H1 (cell line): ENCODE measurements around the gene PCNX4. TPM values are rescaled to one million over a fixed set of nuclear protein-coding genes. Genes with fewer than 3 reads are reported as not detected.
"Not testable (repeated sequence)": the region's sequence is repeated elsewhere in the genome, so short reads cannot be mapped to it uniquely, and the experiment has no call there.

Experiments used
- CTCF ChIA-PET: fragments of 300-600 bp; sonication (Branson Sonifier 250); formaldehyde crosslinking; loops from one replicate; lab custom pipeline; 2021; ENCODE audit not compliant: partially characterized antibody; lab: Charles Lee
- POLR2A ChIA-PET: fragments of 300-600 bp; sonication (Branson Sonifier 250); formaldehyde crosslinking; loops from one replicate; lab custom pipeline; 2021; ENCODE audit warnings: inconsistent platforms; ENCODE audit not compliant: partially characterized antibody; lab: Charles Lee
- DNase-seq, 2 experiments: peaks; one replicate each; pipeline versions ENCODE4 v3.0.0 to v3.0.0-alpha.2; 2010 to 2022; ENCODE audit warnings: low spot score in 2 of 2, low read depth in 1 of 2, mixed read lengths in 1 of 2
- FAIRE-seq: peaks from 2 replicates; lab custom pipeline; 2011; peaks lifted over from hg19 to GRCh38; lab: Jason Lieb, UNC
- H2AFZ ChIP-seq: 2 replicates; pipeline ENCODE4 v1.8.1; 2012; ENCODE audit warnings: low read length, inconsistent platforms
- H2AK5ac ChIP-seq: 2 replicates; pipeline ENCODE4 v1.6.1; 2013; ENCODE audit warnings: low read depth, low read length
- H2BK120ac ChIP-seq: replicated peaks from 2 replicates; pipeline ENCODE3; 2013; ENCODE audit warnings: low read depth, low read length, inconsistent platforms
- H2BK12ac ChIP-seq: 2 replicates; pipeline ENCODE4 v1.6.1; 2013; ENCODE audit warnings: low read depth, low read length
- H2BK15ac ChIP-seq: 2 replicates; pipeline ENCODE4 v1.6.1; 2013; ENCODE audit warnings: low read length
- H2BK20ac ChIP-seq: 2 replicates; pipeline ENCODE4 v1.6.1; 2013; ENCODE audit warnings: low read length
- H2BK5ac ChIP-seq: 2 replicates; pipeline ENCODE4 v1.6.1; 2013; ENCODE audit warnings: low read depth, low read length
- H3K14ac ChIP-seq: 2 replicates; pipeline ENCODE4 v1.6.1; 2013; ENCODE audit warnings: inconsistent platforms; ENCODE audit not compliant: insufficient read length
- H3K18ac ChIP-seq: 2 replicates; pipeline ENCODE4 v1.6.1; 2013; ENCODE audit warnings: low read length; ENCODE audit errors: extremely low read depth
- H3K23ac ChIP-seq: 2 replicates; pipeline ENCODE4 v1.6.1; 2013; ENCODE audit warnings: inconsistent platforms; ENCODE audit not compliant: insufficient read length
- H3K23me2 ChIP-seq: 2 replicates; pipeline ENCODE4 v1.6.1; 2013; ENCODE audit warnings: low read depth, low read length
- H3K27ac ChIP-seq: 2 replicates; pipeline ENCODE4 v1.6.1; 2011; ENCODE audit warnings: low read depth, low read length, inconsistent platforms
- H3K27me3 ChIP-seq, 4 experiments: replicated peaks in 1 of 4; 1 replicate in 1 of 4; 2 replicates in 3 of 4; pipeline versions ENCODE4 v1.6.1 to v1.8.1; 2011 to 2013; ENCODE audit warnings: low read length in 3 of 4, mild to moderate bottlenecking in 3 of 4, inconsistent platforms in 2 of 4, mixed read lengths in 2 of 4, moderate library complexity in 1 of 4; ENCODE audit not compliant: control insufficient read depth in 3 of 4, insufficient read depth in 3 of 4; ENCODE audit errors: extremely low read depth in 1 of 4
- H3K36me3 ChIP-seq, 4 experiments: 2 replicates each; pipeline versions ENCODE4 v1.6.1 to v1.8.1; 2011 to 2013; ENCODE audit warnings: mild to moderate bottlenecking in 4 of 4, low read length in 3 of 4, moderate library complexity in 2 of 4, control low read depth in 1 of 4, inconsistent platforms in 1 of 4; ENCODE audit not compliant: insufficient read depth in 4 of 4, control insufficient read depth in 2 of 4
- H3K4ac ChIP-seq: replicated peaks from 2 replicates; pipeline ENCODE3; 2013; ENCODE audit warnings: low read length, low read depth, mixed read lengths, inconsistent platforms; ENCODE audit not compliant: insufficient read length
- H3K4me1 ChIP-seq, 4 experiments: replicated peaks in 1 of 4; 1 replicate in 1 of 4; 2 replicates in 3 of 4; pipeline versions ENCODE4 v1.6.1 to v1.8.1; 2011 to 2013; ENCODE audit warnings: low read length in 3 of 4, inconsistent platforms in 2 of 4, mixed read lengths in 1 of 4; ENCODE audit not compliant: insufficient read depth in 4 of 4, control insufficient read depth in 3 of 4
- H3K4me2 ChIP-seq, 2 experiments: 2 replicates each; pipeline versions ENCODE4 v1.6.1 to v1.8.1; 2011 to 2013; ENCODE audit warnings: low read depth in 2 of 2, low read length in 2 of 2, control low read depth in 1 of 2, inconsistent platforms in 1 of 2, mild to moderate bottlenecking in 1 of 2; ENCODE audit not compliant: insufficient read depth in 1 of 2
- H3K4me3 ChIP-seq, 4 experiments: fragments of 200-600, 300-600 bp in 1 of 4; sonication (generic), shearing (Covaris generic), sonication (Bioruptor Twin) in 1 of 4; 2 replicates each; pipeline versions ENCODE4 v1.5.1 to v1.8.1; 2011 to 2016; ENCODE audit warnings: low read length in 4 of 4, low read depth in 3 of 4, control low read depth in 2 of 4, inconsistent platforms in 2 of 4, mild to moderate bottlenecking in 2 of 4, mixed read lengths in 1 of 4, moderate library complexity in 1 of 4; ENCODE audit not compliant: insufficient read depth in 2 of 4; ENCODE audit errors: extremely low read depth in 1 of 4
- H3K56ac ChIP-seq: replicated peaks from 2 replicates; pipeline ENCODE3; 2013; ENCODE audit warnings: low read depth, mild to moderate bottlenecking, mixed read lengths, low read length, inconsistent platforms; ENCODE audit not compliant: insufficient read length
- H3K79me1 ChIP-seq: 2 replicates; pipeline ENCODE4 v1.6.1; 2013; ENCODE audit warnings: low read depth, low read length, control low read depth
- H3K79me2 ChIP-seq, 2 experiments: 2 replicates each; pipeline versions ENCODE4 v1.6.1 to v1.8.1; 2012 to 2013; ENCODE audit warnings: low read length in 2 of 2, mild to moderate bottlenecking in 2 of 2, inconsistent platforms in 1 of 2; ENCODE audit not compliant: insufficient read depth in 2 of 2, control insufficient read depth in 1 of 2
- H3K9ac ChIP-seq, 4 experiments: replicated peaks in 1 of 4; 1 replicate in 1 of 4; 2 replicates in 3 of 4; pipeline versions ENCODE4 v1.6.1 to v1.8.1; 2011 to 2013; ENCODE audit warnings: low read depth in 3 of 4, low read length in 3 of 4, control low read depth in 2 of 4, mild to moderate bottlenecking in 2 of 4, moderate library complexity in 2 of 4, inconsistent platforms in 1 of 4; ENCODE audit errors: extremely low read depth in 1 of 4
- H3K9me3 ChIP-seq, 2 experiments: 2 replicates each; pipeline versions ENCODE4 v1.6.1 to v1.8.1; 2012 to 2013; ENCODE audit warnings: mild to moderate bottlenecking in 2 of 2, moderate library complexity in 2 of 2, control low read depth in 1 of 2, inconsistent platforms in 1 of 2, low read depth in 1 of 2, low read length in 1 of 2, mixed read lengths in 1 of 2; ENCODE audit not compliant: insufficient read depth in 2 of 2
- H4K20me1 ChIP-seq, 2 experiments: replicated peaks in 1 of 2; 2 replicates each; pipeline versions ENCODE3 to v1.8.1; 2011 to 2013; ENCODE audit warnings: inconsistent platforms in 2 of 2, low read length in 2 of 2, mild to moderate bottlenecking in 1 of 2; ENCODE audit not compliant: insufficient read depth in 2 of 2, control insufficient read depth in 1 of 2
- H4K5ac ChIP-seq: 2 replicates; pipeline ENCODE4 v1.6.1; 2013; ENCODE audit warnings: low read length, low read depth, mixed read lengths, inconsistent platforms; ENCODE audit not compliant: insufficient read length
- H4K8ac ChIP-seq: 2 replicates; pipeline ENCODE4 v1.8.0; 2013; ENCODE audit warnings: mild to moderate bottlenecking, moderate library complexity, low read length, inconsistent platforms; ENCODE audit not compliant: insufficient read depth; ENCODE audit errors: extremely low read depth
- H4K91ac ChIP-seq: replicated peaks from 2 replicates; pipeline ENCODE3; 2013; ENCODE audit warnings: low read length, mixed read lengths, inconsistent platforms; ENCODE audit not compliant: insufficient read length
- EZH2 ChIP-seq: fragments of 200-600 bp; sonication (generic); IDR thresholded peaks from 2 replicates; pipeline ENCODE4 v1.7.1; 2012; ENCODE audit warnings: low read depth, mild to moderate bottlenecking, moderate library complexity, low read length, inconsistent platforms; ENCODE audit not compliant: severe bottlenecking
- HDAC6 ChIP-seq: IDR thresholded peaks from one replicate; pipeline ENCODE4 v1.7.1; 2012; ENCODE audit warnings: low read depth, mild to moderate bottlenecking, inconsistent platforms, low read length, moderate library complexity
- RXRA ChIP-seq: IDR thresholded peaks from 2 replicates; pipeline ENCODE4 v1.6.1; 2011; ENCODE audit warnings: low read depth, mild to moderate bottlenecking, low read length, moderate library complexity; ENCODE audit not compliant: insufficient read depth
- SP1 ChIP-seq: IDR thresholded peaks from 2 replicates; pipeline ENCODE4 v1.6.1; 2011; ENCODE audit warnings: low read depth, low read length
- WGBS, 2 experiments: shearing (Covaris generic) in 1 of 2; methylation state at CpG; one replicate each; pipeline versions ENCODE4 v1.1.6 to v1.1.7; 2013 to 2015; ENCODE audit warnings: low lambda C conversion rate in 2 of 2, mixed read lengths in 2 of 2, inconsistent platforms in 1 of 2, low coverage in 1 of 2, missing lambda C conversion rate in 1 of 2; ENCODE audit not compliant: insufficient replicate concordance in 2 of 2, insufficient coverage in 1 of 2, insufficient read length in 1 of 2; ENCODE audit errors: extremely low coverage in 1 of 2, missing lambda C conversion rate in 1 of 2; 5-methylcytosine and 5-hydroxymethylcytosine counted together
- polyA plus RNA-seq, 7 experiments: library from polyadenylated mRNA; depleted of rRNA in 3 of 7; stranded (reverse) in 5 of 7; unstranded in 2 of 7; fragments of >200 nt in 5 of 7; fragments of 200-250 nt in 2 of 7; gene quantifications; 1 replicate in 5 of 7; 2 replicates in 1 of 7; 4 replicates in 1 of 7; pipeline versions ENCODE4 v1.2.1 to v1.2.3, GENCODE V29; 2011 to 2013; ENCODE audit warnings: missing spikeins in 2 of 7, mixed read lengths in 2 of 7
- total RNA-seq: library from RNA; stranded (reverse); fragmentation: NEBNext Ultra II Directional; extraction: Animal tissue kit (Norgen Biotek cat#: 25700); gene quantifications from 2 replicates; pipeline ENCODE4 v1.2.1, GENCODE V29; 2021
- TF ChIP-seq, protein P1 (sequence below): IDR thresholded peaks from 2 replicates; pipeline ENCODE4 v1.6.1; 2011; ENCODE audit warnings: low read depth, mild to moderate bottlenecking, low read length; ENCODE audit not compliant: insufficient read depth

The PCNX4 gene
- total and polyA plus RNA-seq, 2 of the 8 experiments (the other 6 are each of a cell fraction or from before 2014, with no cell fraction given) = 28.4 to 35.5 TPM

DNA sequence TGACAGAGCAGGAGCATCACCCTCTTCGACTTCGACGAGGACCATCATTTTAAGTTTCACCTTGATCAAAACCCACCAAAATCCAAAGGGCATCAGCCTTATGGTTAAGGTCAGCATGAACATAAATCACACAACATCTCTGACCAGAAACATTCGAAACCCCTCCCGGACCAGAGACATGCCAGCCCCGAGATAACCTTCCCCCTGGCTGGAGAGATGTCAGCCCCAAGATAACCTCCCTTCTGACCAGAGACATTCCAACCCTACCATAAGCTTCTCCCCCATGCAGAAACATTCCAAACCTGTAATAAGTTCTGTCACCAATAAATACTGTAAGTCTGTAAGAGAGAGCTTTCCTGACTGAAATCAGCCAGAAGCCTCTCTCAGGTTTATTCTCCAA lies 6.3 kb downstream of the PCNX4 start (continued):
- TF ChIP-seq, protein P1, sequence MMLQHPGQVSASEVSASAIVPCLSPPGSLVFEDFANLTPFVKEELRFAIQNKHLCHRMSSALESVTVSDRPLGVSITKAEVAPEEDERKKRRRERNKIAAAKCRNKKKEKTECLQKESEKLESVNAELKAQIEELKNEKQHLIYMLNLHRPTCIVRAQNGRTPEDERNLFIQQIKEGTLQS = no peak
- TF ChIP-seq RXRA (no peak), SP1 (no peak), HDAC6 (no peak), EZH2 (no peak)
- TF ChIP-seq, all 59 proteins: peak for 0

DNA sequence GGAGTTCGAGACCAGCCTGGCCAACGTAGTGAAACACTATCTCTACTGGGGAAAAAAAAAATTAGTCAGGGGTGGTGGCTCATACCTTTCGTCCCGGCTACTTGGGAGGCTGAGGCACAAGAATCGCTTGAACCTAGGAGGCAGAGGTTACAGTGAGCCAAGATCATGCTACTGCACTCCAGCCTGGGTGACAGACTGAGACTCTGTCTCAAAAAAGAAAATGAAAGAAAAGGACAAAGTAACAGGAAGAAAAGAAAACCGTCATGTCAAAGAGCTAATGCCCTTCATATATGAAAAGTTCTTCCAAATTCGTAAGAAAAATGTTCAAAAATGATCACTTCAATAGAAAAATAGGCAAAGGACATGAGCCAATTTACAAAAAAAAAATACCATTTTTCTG lies 8.1 kb downstream of the PCNX4 start:
- POLR2A ChIA-PET, H4K5ac ChIP-seq, H4K20me1 ChIP-seq, H3K4ac ChIP-seq, DNase-seq, H4K91ac ChIP-seq, H3K4me3 ChIP-seq, H3K27me3 ChIP-seq, H3K18ac ChIP-seq, H3K14ac ChIP-seq, H3K27ac ChIP-seq, H3K23ac ChIP-seq, H2BK5ac ChIP-seq, H2BK15ac ChIP-seq, H2BK120ac ChIP-seq, H2BK20ac ChIP-seq, H3K23me2 ChIP-seq, H2BK12ac ChIP-seq, H2AFZ ChIP-seq, H3K79me1 ChIP-seq, H2AK5ac ChIP-seq, H3K4me1 ChIP-seq, H3K56ac ChIP-seq, H3K4me2 ChIP-seq, H3K9ac ChIP-seq, H3K36me3 ChIP-seq, H3K9me3 ChIP-seq, FAIRE-seq, H4K8ac ChIP-seq: not testable (repeated sequence)
- CTCF ChIA-PET = interaction anchor here (0.7 to 1.6 kb wide), 4 partner anchors 10 to 254 kb away, joined by 3 to 4 read pairs (median 3); no protein-coding TSS in a partner anchor
- H3K79me2 ChIP-seq = peaks cover 2 to 88% of the 10 kb centered on the region in 2 experiments; a peak in 3 of 4 replicates
- 88% methylated on average over 7 of the region's 7 CpGs; no CpG with 5 or more reads in 1 of the 2 experiments for WGBS, 2 experiments
